Choroid plexus epithelial cell (primary cell): Measurements from ENCODE around the gene FAM81B.

Experiments
- DNase-seq: peaks from one replicate; pipeline ENCODE4 v3.0.0-alpha.2; 2010; ENCODE audit warnings: low read depth
- H3K4me3 ChIP-seq: 2 replicates; pipeline ENCODE4 v1.5.1; 2011; ENCODE audit warnings: low read depth, mild to moderate bottlenecking, control low read depth, low read length, moderate library complexity
- TF ChIP-seq, protein P1 (sequence below): conservative IDR thresholded peaks from 2 replicates; pipeline ENCODE4 v1.5.1; 2011; ENCODE audit warnings: low read depth, mild to moderate bottlenecking, control low read depth, inconsistent platforms, low read length, moderate library complexity

The FAM81B gene

DNA sequence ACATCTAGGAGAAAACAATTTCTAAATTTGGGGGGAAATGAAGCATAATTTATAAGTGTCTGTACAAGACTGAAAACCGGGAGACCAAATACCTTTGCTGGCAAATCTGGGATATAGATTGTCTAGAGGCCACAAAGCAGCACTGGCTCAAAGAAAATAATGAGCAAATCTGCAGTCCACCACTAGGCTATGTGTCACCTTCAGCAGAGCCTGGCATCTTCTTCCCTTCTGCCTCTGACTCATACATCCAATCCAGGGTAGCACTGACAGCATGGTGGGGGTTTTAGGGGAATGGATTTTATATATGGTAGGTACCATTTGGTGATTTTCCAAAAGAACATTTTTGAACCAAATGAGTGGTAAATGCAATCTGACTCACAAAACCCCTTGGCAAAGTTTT, 12.8 kb downstream of the FAM81B start:
- no peak for DNase-seq
- TF ChIP-seq, protein P1, sequence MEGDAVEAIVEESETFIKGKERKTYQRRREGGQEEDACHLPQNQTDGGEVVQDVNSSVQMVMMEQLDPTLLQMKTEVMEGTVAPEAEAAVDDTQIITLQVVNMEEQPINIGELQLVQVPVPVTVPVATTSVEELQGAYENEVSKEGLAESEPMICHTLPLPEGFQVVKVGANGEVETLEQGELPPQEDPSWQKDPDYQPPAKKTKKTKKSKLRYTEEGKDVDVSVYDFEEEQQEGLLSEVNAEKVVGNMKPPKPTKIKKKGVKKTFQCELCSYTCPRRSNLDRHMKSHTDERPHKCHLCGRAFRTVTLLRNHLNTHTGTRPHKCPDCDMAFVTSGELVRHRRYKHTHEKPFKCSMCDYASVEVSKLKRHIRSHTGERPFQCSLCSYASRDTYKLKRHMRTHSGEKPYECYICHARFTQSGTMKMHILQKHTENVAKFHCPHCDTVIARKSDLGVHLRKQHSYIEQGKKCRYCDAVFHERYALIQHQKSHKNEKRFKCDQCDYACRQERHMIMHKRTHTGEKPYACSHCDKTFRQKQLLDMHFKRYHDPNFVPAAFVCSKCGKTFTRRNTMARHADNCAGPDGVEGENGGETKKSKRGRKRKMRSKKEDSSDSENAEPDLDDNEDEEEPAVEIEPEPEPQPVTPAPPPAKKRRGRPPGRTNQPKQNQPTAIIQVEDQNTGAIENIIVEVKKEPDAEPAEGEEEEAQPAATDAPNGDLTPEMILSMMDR: no peak
- H3K4me3 ChIP-seq: no peak overlapping the region

DNA sequence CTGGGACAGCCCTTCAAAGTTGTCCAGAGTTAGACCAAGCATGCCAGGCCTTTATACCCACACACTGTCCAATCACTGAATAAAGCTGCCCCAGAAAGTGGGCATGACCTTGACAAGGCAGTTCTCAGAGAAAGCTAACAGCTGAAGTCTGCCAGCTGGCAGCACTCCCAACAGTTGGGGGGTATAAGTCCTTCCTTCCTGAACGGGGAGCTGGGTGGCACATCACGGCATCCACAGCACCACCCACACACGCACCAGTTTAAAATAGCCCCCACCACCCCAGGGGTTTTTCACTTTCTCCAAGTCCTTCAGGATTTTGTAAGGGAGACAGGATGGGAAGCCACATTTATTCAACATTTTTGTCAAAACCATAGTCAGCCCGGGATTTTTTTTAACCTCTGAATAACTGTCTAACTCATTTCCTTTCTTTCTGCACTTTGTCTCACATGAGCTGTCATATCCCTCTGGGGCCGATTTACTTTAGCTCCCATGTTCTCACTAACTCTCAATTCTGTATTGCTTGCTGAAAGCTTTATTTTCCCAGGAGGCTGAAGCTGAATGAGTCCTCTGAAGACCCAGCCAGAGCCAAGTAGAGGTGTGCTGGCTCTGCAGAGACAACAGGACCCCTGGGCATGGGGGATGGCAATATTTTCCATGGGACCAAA, 15.4 kb downstream of the FAM81B start:
- H3K4me3 ChIP-seq: no peak overlapping the region
- DNase-seq: no peak
- TF ChIP-seq, protein P1: no peak

DNA sequence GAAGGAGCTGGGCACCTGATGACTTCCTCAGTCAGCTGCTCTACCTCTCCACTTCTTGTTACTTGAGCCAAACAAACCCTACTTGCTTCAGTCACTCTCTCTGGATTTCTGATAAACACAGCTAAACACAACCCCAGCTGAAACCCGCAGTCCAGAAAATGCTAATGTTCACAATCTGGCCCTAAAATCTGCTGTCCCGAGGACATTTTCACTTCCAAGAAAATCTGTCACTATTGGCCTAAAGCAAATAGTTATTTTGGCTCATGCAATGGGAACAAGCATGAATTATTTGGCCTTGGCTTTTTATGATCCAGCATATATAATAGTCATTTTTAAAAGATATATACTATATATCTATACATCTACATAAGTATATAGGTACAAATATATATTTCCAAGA, 19.1 kb downstream of the FAM81B start:
- no peak overlapping the region for H3K4me3 ChIP-seq
- DNase-seq: no peak
- TF ChIP-seq, protein P1: no peak

DNA sequence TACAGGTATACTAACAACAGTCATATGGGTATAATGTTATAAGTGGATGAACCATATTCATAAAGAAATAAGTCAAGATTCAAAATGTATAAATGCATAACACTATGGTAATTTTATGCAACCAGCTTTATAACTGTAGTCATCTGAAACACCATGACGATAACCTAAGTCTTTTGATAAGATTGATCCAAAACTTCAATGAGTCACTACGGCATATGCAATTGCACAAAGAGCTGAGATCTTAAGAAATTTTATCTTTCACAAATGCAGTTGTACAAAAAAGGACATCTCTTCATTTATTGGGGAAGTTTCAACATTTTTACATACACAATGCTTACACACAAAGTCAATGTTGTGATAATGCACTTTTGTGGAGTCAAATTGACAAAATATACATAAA, 20.3 kb downstream of the FAM81B start:
- no peak for DNase-seq
- H3K4me3 ChIP-seq: no peak overlapping the region
- TF ChIP-seq, protein P1: no peak

DNA sequence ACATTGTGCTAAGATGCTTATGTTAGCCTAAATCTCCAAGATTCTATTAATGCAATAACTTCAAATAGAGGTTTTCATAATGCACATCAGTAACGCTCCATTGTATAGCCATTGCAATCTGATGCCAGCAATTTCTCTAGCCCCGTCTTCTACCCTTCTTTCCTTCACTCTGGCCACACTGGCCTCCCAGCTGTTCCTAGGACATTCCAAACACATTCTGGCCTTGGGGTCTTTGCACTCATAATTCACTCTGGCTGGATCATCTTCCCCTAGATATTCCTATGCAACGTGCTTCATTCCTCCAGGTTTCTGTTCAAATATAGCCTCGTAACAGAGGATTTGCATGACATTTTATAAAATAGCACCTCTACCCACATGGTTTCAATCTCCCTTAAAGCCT, 23.3 kb downstream of the FAM81B start:
- no peak overlapping the region for H3K4me3 ChIP-seq
- no peak for DNase-seq
- TF ChIP-seq, protein P1: no peak

DNA sequence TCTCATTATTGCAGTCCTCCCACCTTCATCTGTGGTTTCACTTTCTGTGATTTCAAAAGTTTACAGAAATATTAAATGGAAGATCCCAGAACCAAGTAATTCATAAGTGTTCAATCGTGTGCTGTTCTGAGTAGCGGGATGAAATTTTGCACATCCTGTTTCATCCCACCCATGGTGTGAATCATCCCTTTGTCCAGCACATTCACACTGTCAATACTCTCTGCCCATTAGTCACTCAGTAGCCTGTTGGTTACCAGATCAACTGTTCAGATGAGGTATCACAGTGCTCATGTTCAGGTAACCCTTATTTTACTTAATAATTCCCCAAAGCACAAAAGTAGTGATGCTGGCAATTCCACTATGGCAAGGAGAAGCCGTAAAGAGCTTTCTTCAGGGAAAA, 26.8 kb downstream of the FAM81B start:
- DNase-seq: peak; percentile 6
- TF ChIP-seq, protein P1: no peak

DNA sequence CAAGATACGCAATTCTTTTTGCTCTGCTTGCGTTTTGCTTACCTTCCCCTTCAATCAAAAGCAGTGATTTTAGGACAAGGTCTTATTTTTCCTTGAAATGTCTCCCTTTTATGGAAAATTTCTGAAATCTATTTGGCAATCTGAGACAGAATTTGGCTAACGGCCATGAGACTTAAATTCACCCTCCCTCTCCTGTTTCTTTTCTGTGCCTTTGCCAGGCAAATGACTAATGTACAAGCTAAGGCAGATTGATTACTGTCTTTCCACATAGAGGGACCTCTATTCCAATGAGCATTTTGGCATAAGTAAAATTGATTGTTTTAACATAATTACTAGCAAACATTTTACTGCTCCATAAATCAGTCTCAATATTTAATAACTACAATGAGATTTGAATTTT, 31.7 kb downstream of the FAM81B start:
- peak; percentile 37 for DNase-seq
- no peak overlapping the region for H3K4me3 ChIP-seq
- TF ChIP-seq, protein P1: no peak

More for the DNA sequence above, 26.8 kb downstream of the FAM81B start:
- H3K4me3 ChIP-seq: no peak overlapping the region
